ENCODE data around the gene FOXO4. TPM values are rescaled to one million over a fixed set of nuclear protein-coding genes. Genes with fewer than 3 reads are reported as not detected.
A peak's percentile ranks its signal among the peaks of the same experiment; 100 is the strongest.
"Not testable (repeated sequence)": the region's sequence is repeated elsewhere in the genome, so short reads cannot be mapped to it uniquely, and the experiment has no call there.

The FOXO4 gene
- 10.9 and 11.0 TPM in 2 replicates for total RNA-seq (2014; rRNA removed; shearing (Covaris generic))

GRCh38 chrX:71095555-71095980, at the start of gene FOXO4:
FOXO4 (plus strand) TSS chrX:71095851; CDS start chrX:71096529, 678 bp downstream.
- Histone ChIP-seq H3K9me3 (replicated peaks) (no peaks in the 10 kb centered on the region), H3K4me3 (peak within 1 kb of the TSS; percentile 62), H3K27ac (peak within 1 kb of the TSS; percentile 22; the same call in 1 of the 2 replicates), H3K36me3 (no peaks in the 10 kb centered on the region), H3K4me1 (peaks cover 12% of the 10 kb centered on the region), H3K27me3 (no peaks in the 10 kb centered on the region)
- peak; percentile 93 for DNase-seq

- H3K36me3 ChIP-seq; H3K4me3 ChIP-seq; H3K27ac ChIP-seq; H3K4me1 ChIP-seq; DNase-seq; H3K9me3 ChIP-seq (replicated peaks); H3K27me3 ChIP-seq: not testable (repeated sequence)
These were observed 47.8 kb upstream of the FOXO4 start for GRCh38 chrX:71047891-71048290.

- H3K4me1 ChIP-seq: peaks cover 4% of the 10 kb centered on the region; the same call in 1 of the 2 replicates
- no peaks in the 10 kb centered on the region for H3K9me3 ChIP-seq (replicated peaks)
- no peak overlapping the region for H3K4me3 ChIP-seq
- no peak overlapping the region for H3K27ac ChIP-seq
- DNase-seq: no peak
- no peaks in the 10 kb centered on the region for H3K27me3 ChIP-seq
- peaks cover 2% of the 10 kb centered on the region; the same call in 1 of the 2 replicates for H3K36me3 ChIP-seq
These were observed 42.9 kb upstream of the FOXO4 start for GRCh38 chrX:71052721-71053120.

GRCh38 chrX:71053217-71053621, 42.4 kb upstream of the FOXO4 start:
- no peak for DNase-seq
- Histone ChIP-seq H3K27me3 (no peaks in the 10 kb centered on the region), H3K27ac (no peak overlapping the region), H3K4me3 (no peak overlapping the region), H3K36me3 (peaks cover 2% of the 10 kb centered on the region), H3K4me1 (peaks cover 4% of the 10 kb centered on the region; the same call in 1 of the 2 replicates), H3K9me3 (replicated peaks) (no peaks in the 10 kb centered on the region)

GRCh38 chrX:71056867-71057266, 38.8 kb upstream of the FOXO4 start:
- H3K4me3 ChIP-seq: no peak overlapping the region
- no peaks in the 10 kb centered on the region for H3K27me3 ChIP-seq
- DNase-seq: no peak
- peaks cover 4% of the 10 kb centered on the region; the same call in 1 of the 2 replicates for H3K4me1 ChIP-seq
- H3K27ac ChIP-seq: no peak overlapping the region
- no peaks in the 10 kb centered on the region for H3K9me3 ChIP-seq (replicated peaks)
- peaks cover 28% of the 10 kb centered on the region for H3K36me3 ChIP-seq

- H3K4me3 ChIP-seq: no peak overlapping the region
- H3K36me3 ChIP-seq: peaks cover 37% of the 10 kb centered on the region
- no peak for DNase-seq
- H3K9me3 ChIP-seq (replicated peaks): no peaks in the 10 kb centered on the region
- no peaks in the 10 kb centered on the region for H3K27me3 ChIP-seq
- H3K27ac ChIP-seq: no peak overlapping the region
- H3K4me1 ChIP-seq: peaks cover 4% of the 10 kb centered on the region; the same call in 1 of the 2 replicates
These were observed 37.7 kb upstream of the FOXO4 start for GRCh38 chrX:71057848-71058530.

- no peaks in the 10 kb centered on the region for H3K9me3 ChIP-seq (replicated peaks)
- H3K27ac ChIP-seq: no peak overlapping the region
- no peaks in the 10 kb centered on the region for H3K27me3 ChIP-seq
- no peak for DNase-seq
- H3K4me3 ChIP-seq: no peak overlapping the region
- peaks cover 48% of the 10 kb centered on the region for H3K36me3 ChIP-seq
- H3K4me1 ChIP-seq: peaks cover 4% of the 10 kb centered on the region; the same call in 1 of the 2 replicates
These were observed 35.5 kb upstream of the FOXO4 start for GRCh38 chrX:71060127-71060526.

GRCh38 chrX:71067089-71067488, 28.6 kb upstream of the FOXO4 start:
- H3K36me3 ChIP-seq: peaks cover 18% of the 10 kb centered on the region
- no peak for DNase-seq
- H3K27ac ChIP-seq: peak overlapping the region; percentile 87

GRCh38 chrX:71067712-71068043, 28.0 kb upstream of the FOXO4 start:
- H3K27ac ChIP-seq: peak overlapping the region; percentile 87
- no peaks in the 10 kb centered on the region for H3K4me1 ChIP-seq
- no peaks in the 10 kb centered on the region for H3K9me3 ChIP-seq (replicated peaks)
- DNase-seq: no peak
- peak overlapping the region; percentile 84 for H3K4me3 ChIP-seq
- H3K27me3 ChIP-seq: no peaks in the 10 kb centered on the region
- peaks cover 15% of the 10 kb centered on the region for H3K36me3 ChIP-seq

More at GRCh38 chrX:71067089-71067488, 28.6 kb upstream of the FOXO4 start:
- Histone ChIP-seq H3K4me1 (no peaks in the 10 kb centered on the region), H3K27me3 (no peaks in the 10 kb centered on the region), H3K4me3 (peak overlapping the region; percentile 84), H3K9me3 (replicated peaks) (no peaks in the 10 kb centered on the region)

- Histone ChIP-seq H3K27ac (peak within 1 kb of the TSS; percentile 87), H3K27me3 (no peaks in the 10 kb centered on the region), H3K36me3 (peaks cover 12% of the 10 kb centered on the region), H3K4me1 (no peaks in the 10 kb centered on the region), H3K9me3 (replicated peaks) (no peaks in the 10 kb centered on the region), H3K4me3 (peak within 1 kb of the TSS; percentile 84)
- peak; percentile 96 for DNase-seq
These were observed 27.4 kb upstream of the FOXO4 start, which contains the start of gene SNX12 for GRCh38 chrX:71068044-71068918. SNX12 (minus strand) TSS chrX:71068334; CDS start chrX:71068306, 28 bp downstream.

- Histone ChIP-seq H3K36me3 (no peaks in the 10 kb centered on the region), H3K9me3 (replicated peaks) (no peaks in the 10 kb centered on the region), H3K27me3 (no peaks in the 10 kb centered on the region), H3K4me1 (no peaks in the 10 kb centered on the region), H3K27ac (no peak overlapping the region), H3K4me3 (no peak overlapping the region)
- no peak for DNase-seq
These were observed 25.1 kb upstream of the FOXO4 start for GRCh38 chrX:71070531-71070930.

- no peaks in the 10 kb centered on the region for H3K36me3 ChIP-seq
- H3K4me1 ChIP-seq: peaks cover 10% of the 10 kb centered on the region
- no peak overlapping the region for H3K27ac ChIP-seq
- no peaks in the 10 kb centered on the region for H3K9me3 ChIP-seq (replicated peaks)
- no peak overlapping the region for H3K4me3 ChIP-seq
- no peaks in the 10 kb centered on the region for H3K27me3 ChIP-seq
- peak in 1 of 2 experiments; percentile 57 for DNase-seq
These were observed 14.1 kb upstream of the FOXO4 start for GRCh38 chrX:71081330-71082123.

GRCh38 chrX:71082124-71082647, 13.5 kb upstream of the FOXO4 start:
- Histone ChIP-seq H3K27me3 (no peaks in the 10 kb centered on the region), H3K36me3 (no peaks in the 10 kb centered on the region)
- no peak for DNase-seq

GRCh38 chrX:71082822-71083221, 12.8 kb upstream of the FOXO4 start:
- DNase-seq: no peak
- Histone ChIP-seq H3K27me3 (no peaks in the 10 kb centered on the region), H3K27ac (no peak overlapping the region), H3K9me3 (replicated peaks) (no peaks in the 10 kb centered on the region), H3K4me1 (peaks cover 10% of the 10 kb centered on the region), H3K4me3 (no peak overlapping the region), H3K36me3 (no peaks in the 10 kb centered on the region)

More at GRCh38 chrX:71082124-71082647, 13.5 kb upstream of the FOXO4 start:
- Histone ChIP-seq H3K27ac (no peak overlapping the region), H3K4me1 (peaks cover 10% of the 10 kb centered on the region), H3K4me3 (no peak overlapping the region), H3K9me3 (replicated peaks) (no peaks in the 10 kb centered on the region)
